HepG2 (cell line): ENCODE measurements around the gene AP1G1. TPM values are rescaled to one million over a fixed set of nuclear protein-coding genes. Genes with fewer than 3 reads are reported as not detected.

Experiments used
- FOXA3 ChIP-seq: IDR thresholded peaks from 2 replicates; pipeline ENCODE4 v1.6.1; 2016; ENCODE audit warnings: missing genetic modification reagents, missing compliant biosample characterization
- FOXK1 ChIP-seq: sonication (generic); formaldehyde crosslinking; IDR thresholded peaks from 2 replicates; pipeline ENCODE4 v1.4.0; 2020; ENCODE audit warnings: low read depth, missing genetic modification reagents, borderline replicate concordance
- HMGA1 ChIP-seq: sonication (generic); formaldehyde crosslinking; conservative IDR thresholded peaks from 2 replicates; pipeline ENCODE4 v1.4.0; 2020; ENCODE audit warnings: missing genetic modification reagents
- MBD4 ChIP-seq: IDR thresholded peaks from 2 replicates; pipeline ENCODE4 v1.6.1; 2012; ENCODE audit warnings: low read length, inconsistent platforms, borderline replicate concordance
- MED1 ChIP-seq: sonication (generic); formaldehyde crosslinking; IDR thresholded peaks from 2 replicates; pipeline ENCODE4 v1.4.0; 2020; ENCODE audit warnings: missing genetic modification reagents
- MTA3 ChIP-seq: sonication (generic); formaldehyde crosslinking; IDR thresholded peaks from 2 replicates; pipeline ENCODE4 v1.4.0; 2020; ENCODE audit warnings: missing genetic modification reagents
- NFYC ChIP-seq: IDR thresholded peaks from 2 replicates; pipeline ENCODE4 v1.6.1; 2016; ENCODE audit warnings: missing genetic modification reagents, missing compliant biosample characterization
- NR3C1 ChIP-seq: sonication (generic); formaldehyde crosslinking; IDR thresholded peaks from 2 replicates; pipeline ENCODE4 v1.4.0; 2020; ENCODE audit warnings: missing genetic modification reagents
- RFXANK ChIP-seq: IDR thresholded peaks from 2 replicates; pipeline ENCODE4 v1.6.1; 2016
- TAF1 ChIP-seq: sonication (generic); formaldehyde crosslinking; IDR thresholded peaks from 2 replicates; pipeline ENCODE4 v1.4.0; 2020; ENCODE audit warnings: missing genetic modification reagents
- TBX3 ChIP-seq: fragments of 450-650 bp; IDR thresholded peaks from 2 replicates; pipeline ENCODE4 v1.6.1; 2017; ENCODE audit warnings: antibody characterized with exemption, mild to moderate bottlenecking, inconsistent platforms, borderline replicate concordance
- U2AF2 ChIP-seq: fragments of 200-400 bp; formaldehyde crosslinking; IDR thresholded peaks from 2 replicates; pipeline ENCODE4 v1.6.1; 2017; ENCODE audit warnings: low read depth, mild to moderate bottlenecking, low read length
- ZBTB38 ChIP-seq: sonication (generic); formaldehyde crosslinking; IDR thresholded peaks from 2 replicates; pipeline ENCODE4 v1.5.1; 2020; ENCODE audit warnings: mild to moderate bottlenecking, missing genetic modification reagents
- ZFP82 ChIP-seq: sonication (generic); formaldehyde crosslinking; IDR thresholded peaks from 2 replicates; pipeline ENCODE4 v1.5.1; 2020; ENCODE audit warnings: mild to moderate bottlenecking, missing genetic modification reagents, borderline replicate concordance
- ZNF282 ChIP-seq: fragments of 450-650 bp; IDR thresholded peaks from 2 replicates; pipeline ENCODE4 v1.6.1; 2018; ENCODE audit not compliant: partially characterized antibody
- ZNF292 ChIP-seq: sonication (generic); formaldehyde crosslinking; IDR thresholded peaks from 2 replicates; pipeline ENCODE4 v1.8.1; 2022; ENCODE audit warnings: mild to moderate bottlenecking, low read depth, missing genetic modification reagents, borderline replicate concordance
- ZNF451 ChIP-seq: sonication (generic); formaldehyde crosslinking; IDR thresholded peaks from 2 replicates; pipeline ENCODE4 v1.5.0; 2020; ENCODE audit warnings: mild to moderate bottlenecking, missing genetic modification reagents
- ZNF564 ChIP-seq: sonication (generic); formaldehyde crosslinking; IDR thresholded peaks from 2 replicates; pipeline ENCODE4 v1.8.1; 2023; ENCODE audit warnings: mild to moderate bottlenecking, missing genetic modification reagents
- ZNF768 ChIP-seq: sonication (generic); formaldehyde crosslinking; IDR thresholded peaks from 2 replicates; pipeline ENCODE4 v1.4.0; 2020; ENCODE audit warnings: missing genetic modification reagents
- ZNF780A ChIP-seq: sonication (generic); formaldehyde crosslinking; IDR thresholded peaks from 2 replicates; pipeline ENCODE4 v1.8.0; 2022; ENCODE audit warnings: mild to moderate bottlenecking, missing genetic modification reagents, moderate library complexity
- ZZZ3 ChIP-seq: sonication (generic); formaldehyde crosslinking; IDR thresholded peaks from 2 replicates; pipeline ENCODE4 v1.4.0; 2020; ENCODE audit warnings: missing genetic modification reagents, mild to moderate bottlenecking, borderline replicate concordance
- polyA plus RNA-seq, 8 experiments: library from polyadenylated mRNA; depleted of rRNA in 3 of 8; stranded (reverse) in 7 of 8; unstranded in 1 of 8; fragments of >200 nt; fragmentation: Illumina TruSeq in 4 of 8; extraction: Trizol in 4 of 8; gene quantifications; 2 replicates each; pipeline versions ENCODE4 v1.2.1 to v1.2.3, GENCODE V29; 2011 to 2016; ENCODE audit warnings: low read depth in 4 of 8, missing spikeins in 1 of 8, mixed read lengths in 1 of 8; ENCODE audit not compliant: insufficient read depth in 1 of 8
- total RNA-seq, 5 experiments: library from RNA; depleted of rRNA; stranded (reverse); fragments of >200 nt; fragmentation: Illumina TruSeq; extraction: Trizol; gene quantifications; 2 replicates each; pipeline ENCODE4 v1.2.3, GENCODE V29; 2016; ENCODE audit warnings: low read depth in 1 of 5
- TF ChIP-seq, protein P1 (sequence below): sonication (generic); formaldehyde crosslinking; IDR thresholded peaks from 2 replicates; pipeline ENCODE4 v1.5.0; 2020; ENCODE audit warnings: mild to moderate bottlenecking, missing genetic modification reagents, borderline replicate concordance
- TF ChIP-seq, protein P2 (sequence below): IDR thresholded peaks from 2 replicates; pipeline ENCODE4 v1.6.1; 2016; ENCODE audit warnings: control low read depth

Gene AP1G1
- total and polyA plus RNA-seq, 2 of the 13 experiments (the other 11 are each of a cell fraction or from before 2014, with no cell fraction given): 62.2 to 66.2 TPM

DNA sequence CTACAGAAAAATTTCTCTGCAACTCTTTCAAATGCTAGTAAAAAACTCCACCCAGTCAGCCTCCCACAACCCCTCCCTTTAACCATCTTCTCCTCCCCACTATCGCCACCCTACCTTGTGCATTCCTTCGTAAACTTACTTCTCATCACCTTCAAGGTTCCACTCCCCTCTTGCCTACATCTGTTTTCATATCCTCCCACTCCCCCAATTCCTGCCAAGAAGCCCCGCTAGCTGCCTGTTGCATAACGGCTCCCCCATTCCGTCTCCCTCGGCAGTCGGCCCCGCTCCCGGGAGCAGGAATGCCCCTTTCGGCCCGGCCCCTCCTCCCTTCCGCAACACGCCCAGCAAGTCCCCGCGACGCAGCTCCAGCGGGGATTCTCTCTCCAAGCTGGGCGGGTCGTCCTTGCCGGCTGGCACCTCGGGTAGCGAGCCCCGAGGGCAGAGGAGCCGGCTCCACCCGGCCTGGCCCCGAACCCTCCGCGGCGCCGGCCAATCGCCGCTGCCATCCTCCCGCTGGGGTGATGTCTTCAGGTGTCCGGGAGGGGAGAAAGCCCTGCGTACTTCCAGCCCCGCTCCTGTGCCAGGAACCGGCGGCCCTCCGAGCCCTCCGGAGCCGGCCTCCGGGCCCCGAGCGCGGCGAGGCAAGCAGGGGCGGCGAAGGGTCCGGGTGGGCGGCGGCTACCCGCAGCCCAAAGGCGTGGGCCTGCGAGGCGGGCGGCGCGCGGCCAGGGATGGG lies 85.7 kb downstream of the AP1G1 start (continued):
- TF ChIP-seq HMGA1 (CRISPR knock-in tag) (no peak), ZNF564 (peak; percentile 19; the same call in 1 of the 2 replicates), TAF1 (CRISPR knock-in tag) (no peak), RFXANK (CRISPR knock-in tag) (no peak), ZNF768 (CRISPR knock-in tag) (peak; percentile 21; the same call in 1 of the 2 replicates), MED1 (CRISPR knock-in tag) (peak; percentile 30; the same call in 1 of the 2 replicates), NFYC (CRISPR knock-in tag) (no peak), FOXK1 (CRISPR knock-in tag) (peak; percentile 72; the same call in 1 of the 2 replicates), FOXA3 (peak; percentile 29; the same call in 1 of the 2 replicates), ZZZ3 (CRISPR knock-in tag) (no peak), ZFP82 (CRISPR knock-in tag) (0 out of 2 replicates have a peak, but pooled peaks have one; percentile 44), ZNF282 (no peak), ZBTB38 (peak; percentile 54), MTA3 (CRISPR knock-in tag) (no peak), TBX3 (no peak), ZNF292 (CRISPR knock-in tag) (peak; percentile 48; the same call in 1 of the 2 replicates), MBD4 (no peak), U2AF2 (no peak), ZNF780A (CRISPR knock-in tag) (peak; percentile 86; the same call in 1 of the 2 replicates), ZNF451 (CRISPR knock-in tag) (peak; percentile 86), NR3C1 (CRISPR knock-in tag) (no peak)
- TF ChIP-seq, protein P1, sequence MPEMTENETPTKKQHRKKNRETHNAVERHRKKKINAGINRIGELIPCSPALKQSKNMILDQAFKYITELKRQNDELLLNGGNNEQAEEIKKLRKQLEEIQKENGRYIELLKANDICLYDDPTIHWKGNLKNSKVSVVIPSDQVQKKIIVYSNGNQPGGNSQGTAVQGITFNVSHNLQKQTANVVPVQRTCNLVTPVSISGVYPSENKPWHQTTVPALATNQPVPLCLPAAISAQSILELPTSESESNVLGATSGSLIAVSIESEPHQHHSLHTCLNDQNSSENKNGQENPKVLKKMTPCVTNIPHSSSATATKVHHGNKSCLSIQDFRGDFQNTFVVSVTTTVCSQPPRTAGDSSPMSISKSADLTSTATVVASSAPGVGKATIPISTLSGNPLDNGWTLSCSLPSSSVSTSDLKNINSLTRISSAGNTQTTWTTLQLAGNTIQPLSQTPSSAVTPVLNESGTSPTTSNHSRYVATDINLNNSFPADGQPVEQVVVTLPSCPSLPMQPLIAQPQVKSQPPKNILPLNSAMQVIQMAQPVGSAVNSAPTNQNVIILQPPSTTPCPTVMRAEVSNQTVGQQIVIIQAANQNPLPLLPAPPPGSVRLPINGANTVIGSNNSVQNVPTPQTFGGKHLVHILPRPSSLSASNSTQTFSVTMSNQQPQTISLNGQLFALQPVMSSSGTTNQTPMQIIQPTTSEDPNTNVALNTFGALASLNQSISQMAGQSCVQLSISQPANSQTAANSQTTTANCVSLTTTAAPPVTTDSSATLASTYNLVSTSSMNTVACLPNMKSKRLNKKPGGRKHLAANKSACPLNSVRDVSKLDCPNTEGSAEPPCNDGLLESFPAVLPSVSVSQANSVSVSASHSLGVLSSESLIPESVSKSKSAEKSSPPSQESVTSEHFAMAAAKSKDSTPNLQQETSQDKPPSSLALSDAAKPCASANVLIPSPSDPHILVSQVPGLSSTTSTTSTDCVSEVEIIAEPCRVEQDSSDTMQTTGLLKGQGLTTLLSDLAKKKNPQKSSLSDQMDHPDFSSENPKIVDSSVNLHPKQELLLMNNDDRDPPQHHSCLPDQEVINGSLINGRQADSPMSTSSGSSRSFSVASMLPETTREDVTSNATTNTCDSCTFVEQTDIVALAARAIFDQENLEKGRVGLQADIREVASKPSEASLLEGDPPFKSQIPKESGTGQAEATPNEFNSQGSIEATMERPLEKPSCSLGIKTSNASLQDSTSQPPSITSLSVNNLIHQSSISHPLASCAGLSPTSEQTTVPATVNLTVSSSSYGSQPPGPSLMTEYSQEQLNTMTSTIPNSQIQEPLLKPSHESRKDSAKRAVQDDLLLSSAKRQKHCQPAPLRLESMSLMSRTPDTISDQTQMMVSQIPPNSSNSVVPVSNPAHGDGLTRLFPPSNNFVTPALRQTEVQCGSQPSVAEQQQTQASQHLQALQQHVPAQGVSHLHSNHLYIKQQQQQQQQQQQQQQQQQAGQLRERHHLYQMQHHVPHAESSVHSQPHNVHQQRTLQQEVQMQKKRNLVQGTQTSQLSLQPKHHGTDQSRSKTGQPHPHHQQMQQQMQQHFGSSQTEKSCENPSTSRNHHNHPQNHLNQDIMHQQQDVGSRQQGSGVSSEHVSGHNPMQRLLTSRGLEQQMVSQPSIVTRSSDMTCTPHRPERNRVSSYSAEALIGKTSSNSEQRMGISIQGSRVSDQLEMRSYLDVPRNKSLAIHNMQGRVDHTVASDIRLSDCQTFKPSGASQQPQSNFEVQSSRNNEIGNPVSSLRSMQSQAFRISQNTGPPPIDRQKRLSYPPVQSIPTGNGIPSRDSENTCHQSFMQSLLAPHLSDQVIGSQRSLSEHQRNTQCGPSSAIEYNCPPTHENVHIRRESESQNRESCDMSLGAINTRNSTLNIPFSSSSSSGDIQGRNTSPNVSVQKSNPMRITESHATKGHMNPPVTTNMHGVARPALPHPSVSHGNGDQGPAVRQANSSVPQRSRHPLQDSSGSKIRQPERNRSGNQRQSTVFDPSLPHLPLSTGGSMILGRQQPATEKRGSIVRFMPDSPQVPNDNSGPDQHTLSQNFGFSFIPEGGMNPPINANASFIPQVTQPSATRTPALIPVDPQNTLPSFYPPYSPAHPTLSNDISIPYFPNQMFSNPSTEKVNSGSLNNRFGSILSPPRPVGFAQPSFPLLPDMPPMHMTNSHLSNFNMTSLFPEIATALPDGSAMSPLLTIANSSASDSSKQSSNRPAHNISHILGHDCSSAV (CRISPR knock-in tag): no peak
- TF ChIP-seq, protein P2, sequence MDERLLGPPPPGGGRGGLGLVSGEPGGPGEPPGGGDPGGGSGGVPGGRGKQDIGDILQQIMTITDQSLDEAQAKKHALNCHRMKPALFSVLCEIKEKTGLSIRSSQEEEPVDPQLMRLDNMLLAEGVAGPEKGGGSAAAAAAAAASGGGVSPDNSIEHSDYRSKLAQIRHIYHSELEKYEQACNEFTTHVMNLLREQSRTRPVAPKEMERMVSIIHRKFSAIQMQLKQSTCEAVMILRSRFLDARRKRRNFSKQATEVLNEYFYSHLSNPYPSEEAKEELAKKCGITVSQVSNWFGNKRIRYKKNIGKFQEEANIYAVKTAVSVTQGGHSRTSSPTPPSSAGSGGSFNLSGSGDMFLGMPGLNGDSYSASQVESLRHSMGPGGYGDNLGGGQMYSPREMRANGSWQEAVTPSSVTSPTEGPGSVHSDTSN (CRISPR knock-in tag): no peak
